Activated CD8-positive, alpha-beta T cell treated with anti-CD3 and anti-CD28 coated beads for 36 hours (primary cell): ENCODE data around the gene KCNJ11. TPM values are rescaled to one million over a fixed set of nuclear protein-coding genes. Genes with fewer than 3 reads are reported as not detected.

Experiments
- ATAC-seq: fragments of 200-7000 bp; cut with Tn5 transposase; one replicate; pipeline ENCODE4 v1.10.0; 2021; ENCODE audit warnings: mild to moderate bottlenecking, moderate library complexity
- CTCF ChIA-PET: fragments of 350-600 bp; sonication (Branson Sonifier 250); formaldehyde crosslinking; loops from one replicate; lab custom pipeline; 2021; ENCODE audit warnings: antibody characterized with exemption; lab: Charles Lee
- POLR2A ChIA-PET: fragments of 350-600 bp; sonication (Branson Sonifier 250); formaldehyde crosslinking; loops from one replicate; lab custom pipeline; 2021; ENCODE audit warnings: antibody characterized with exemption; lab: Charles Lee
- DNase-seq: peaks from one replicate; pipeline ENCODE4 v3.0.0-alpha.2; 2020
- H3K27ac Mint-ChIP-seq: one replicate; pipeline ENCODE4 v1.8.0; 2021; ENCODE audit warnings: mild to moderate bottlenecking, mixed read lengths
- H3K27me3 Mint-ChIP-seq: one replicate; pipeline ENCODE4 v1.8.0; 2021; ENCODE audit warnings: mixed read lengths
- H3K36me3 Mint-ChIP-seq: one replicate; pipeline ENCODE4 v1.8.0; 2021; ENCODE audit warnings: low read depth, mixed read lengths
- H3K4me1 Mint-ChIP-seq: one replicate; pipeline ENCODE4 v1.8.0; 2021; ENCODE audit warnings: low read depth, mixed read lengths
- H3K4me3 Mint-ChIP-seq: one replicate; pipeline ENCODE4 v1.8.0; 2021; ENCODE audit warnings: mild to moderate bottlenecking, moderate library complexity, mixed read lengths
- H3K9me3 Mint-ChIP-seq: one replicate; pipeline ENCODE4 v1.8.0; 2021; ENCODE audit warnings: mixed read lengths
- CTCF ChIP-seq: fragments of 200-600 bp; IDR thresholded peaks from one replicate; pipeline ENCODE4 v1.8.0; 2022; ENCODE audit warnings: antibody characterized with exemption, mild to moderate bottlenecking
- intact Hi-C: fragments of 100-400 bp; cut with micrococcal nuclease; formaldehyde crosslinking; loops from one replicate; pipeline ENCODE4 v1.10.0; 2022
- total RNA-seq, 2 experiments: library from RNA; stranded (reverse); gene quantifications; one replicate each; pipeline ENCODE4 v1.2.3, GENCODE V29; 2021

Gene KCNJ11
- total RNA-seq, 2 experiments from 2014 or later = 1.2 to 2.4 TPM

GRCh38 chr11:17410606-17411379 lies 22.3 kb upstream of the KCNJ11 start:
- H3K9me3 Mint-ChIP-seq = no peaks in the 10 kb centered on the region
- ChIA-PET CTCF (interaction anchor here (1.5 kb wide), 1 partner anchor 22 kb away, joined by 3 read pairs; the partner anchor contains the start of gene KCNJ11), POLR2A (no interaction called here)
- H3K4me1 Mint-ChIP-seq = peaks cover 9% of the 10 kb centered on the region
- peaks cover 9% of the 10 kb centered on the region for H3K27me3 Mint-ChIP-seq
- H3K36me3 Mint-ChIP-seq = no peaks in the 10 kb centered on the region
- ATAC-seq (no peak), DNase-seq (no peak)
- H3K4me3 Mint-ChIP-seq = no peak overlapping the region
- TF ChIP-seq CTCF = no peak
- no peak overlapping the region for H3K27ac Mint-ChIP-seq
- intact Hi-C loops = no loop called here

GRCh38 chr11:17408641-17409040 lies 20.2 kb upstream of the KCNJ11 start:
- CTCF ChIA-PET = no interaction called here

GRCh38 chr11:17408026-17408425 lies 19.6 kb upstream of the KCNJ11 start:
- Mint-ChIP-seq H3K36me3 (no peaks in the 10 kb centered on the region), H3K27ac (no peak overlapping the region), H3K4me1 (no peaks in the 10 kb centered on the region), H3K9me3 (no peaks in the 10 kb centered on the region), H3K4me3 (no peak overlapping the region), H3K27me3 (no peaks in the 10 kb centered on the region)
- DNase-seq (no peak), ATAC-seq (no peak)
- ChIA-PET POLR2A (no interaction called here), CTCF (interaction anchor here (0.9 kb wide), 1 partner anchor 12 kb away, joined by 4 read pairs; no protein-coding TSS in a partner anchor)
- intact Hi-C loops = no loop called here
- no peak for TF ChIP-seq CTCF

More at GRCh38 chr11:17408641-17409040, 20.2 kb upstream of the KCNJ11 start:
- Mint-ChIP-seq H3K4me3 (no peak overlapping the region), H3K27me3 (peaks cover 4% of the 10 kb centered on the region), H3K4me1 (no peaks in the 10 kb centered on the region), H3K36me3 (no peaks in the 10 kb centered on the region), H3K27ac (no peak overlapping the region), H3K9me3 (no peaks in the 10 kb centered on the region)
- DNase-seq (no peak), ATAC-seq (no peak)
- no peak for TF ChIP-seq CTCF
- intact Hi-C loops = no loop called here
- POLR2A ChIA-PET = no interaction called here

GRCh38 chr11:17407575-17407974 lies 19.1 kb upstream of the KCNJ11 start:
- DNase-seq (no peak), ATAC-seq (no peak)
- no peak for TF ChIP-seq CTCF
- H3K4me3 Mint-ChIP-seq = no peak overlapping the region
- no peaks in the 10 kb centered on the region for H3K9me3 Mint-ChIP-seq
- CTCF ChIA-PET = interaction anchor here (0.9 kb wide), 1 partner anchor 12 kb away, joined by 4 read pairs; no protein-coding TSS in a partner anchor
- H3K27me3 Mint-ChIP-seq = no peaks in the 10 kb centered on the region
- intact Hi-C loops = no loop called here
- no peaks in the 10 kb centered on the region for H3K36me3 Mint-ChIP-seq
- no peak overlapping the region for H3K27ac Mint-ChIP-seq
- POLR2A ChIA-PET = no interaction called here
- H3K4me1 Mint-ChIP-seq = no peaks in the 10 kb centered on the region

- DNase-seq (no peak), ATAC-seq (no peak)
- no peaks in the 10 kb centered on the region for H3K4me1 Mint-ChIP-seq
- H3K27ac Mint-ChIP-seq = no peak overlapping the region
- POLR2A ChIA-PET = no interaction called here
- intact Hi-C loops = no loop called here
- CTCF ChIA-PET = interaction anchor here (1.4 to 1.5 kb wide), 2 partner anchors 22 to 121 kb away, joined by 3 read pairs; no protein-coding TSS in a partner anchor
- no peaks in the 10 kb centered on the region for H3K9me3 Mint-ChIP-seq
- no peaks in the 10 kb centered on the region for H3K27me3 Mint-ChIP-seq
- H3K4me3 Mint-ChIP-seq = no peak overlapping the region
- no peak for TF ChIP-seq CTCF
- no peaks in the 10 kb centered on the region for H3K36me3 Mint-ChIP-seq
These were observed 18.3 kb upstream of the KCNJ11 start for GRCh38 chr11:17406818-17407149.
